Endothelial cell of umbilical vein (primary cell): Measurements from ENCODE around the gene SLC4A5. TPM values are rescaled to one million over a fixed set of nuclear protein-coding genes. Genes with fewer than 3 reads are reported as not detected.

ENCODE experiments used
- BruUV-seq: library from RNA; stranded (reverse); fragments of 400-500 nt; replicated peaks from 2 replicates; lab custom pipeline; 2021; lab: Mats Ljungman, UMichigan
- CTCF ChIA-PET: fragments of 300-600, 350-600 bp; sonication (Branson Sonifier 250); formaldehyde crosslinking; loops from one replicate; lab custom pipeline; 2021; ENCODE audit warnings: antibody characterized with exemption, inconsistent platforms; lab: Charles Lee
- POLR2A ChIA-PET: fragments of 300-600, 350-600 bp; sonication (Branson Sonifier 250); formaldehyde crosslinking; loops from one replicate; lab custom pipeline; 2021; ENCODE audit warnings: antibody characterized with exemption, inconsistent platforms; lab: Charles Lee
- DNase-seq: peaks from one replicate; pipeline ENCODE4 v3.0.0-alpha.2; 2011; ENCODE audit warnings: low read depth, low spot score
- FAIRE-seq: peaks from 2 replicates; lab custom pipeline; 2011; peaks lifted over from hg19 to GRCh38; lab: Jason Lieb, UNC
- H2AFZ ChIP-seq: 2 replicates; pipeline ENCODE4 v1.6.0; 2012; ENCODE audit warnings: low read depth, low read length, control low read depth, inconsistent platforms
- H3K27ac ChIP-seq: 2 replicates; pipeline ENCODE4 v1.5.1; 2011; ENCODE audit warnings: low read depth, mild to moderate bottlenecking, control low read depth, low read length, moderate library complexity; ENCODE audit not compliant: insufficient read depth
- H3K27me3 ChIP-seq, 2 experiments: 2 replicates each; pipeline versions ENCODE4 v1.6.0 to v1.6.1; 2011; ENCODE audit warnings: low read length in 2 of 2, mixed read lengths in 1 of 2; ENCODE audit not compliant: control insufficient read depth in 2 of 2, insufficient read depth in 2 of 2
- H3K36me3 ChIP-seq, 2 experiments: 2 replicates in 1 of 2; 3 replicates in 1 of 2; pipeline ENCODE4 v1.5.1; 2011; ENCODE audit warnings: low read length in 2 of 2, mild to moderate bottlenecking in 1 of 2, moderate library complexity in 1 of 2; ENCODE audit not compliant: control insufficient read depth in 2 of 2, insufficient read depth in 2 of 2; ENCODE audit errors: extremely low read depth in 1 of 2
- H3K4me1 ChIP-seq: 3 replicates; pipeline ENCODE4 v1.5.1; 2011; ENCODE audit warnings: mild to moderate bottlenecking, low read length; ENCODE audit not compliant: control insufficient read depth, insufficient read depth; ENCODE audit errors: extremely low read depth
- H3K4me2 ChIP-seq: 2 replicates; pipeline ENCODE4 v1.6.1; 2011; ENCODE audit warnings: low read length, control low read depth, mixed read lengths; ENCODE audit not compliant: insufficient read depth
- H3K4me3 ChIP-seq, 3 experiments: fragments of 200-600 bp in 1 of 3; sonication (generic), shearing (Covaris generic) in 1 of 3; replicated peaks in 1 of 3; 2 replicates each; pipeline ENCODE4 v1.5.1; 2011 to 2016; ENCODE audit warnings: control low read depth in 3 of 3, low read length in 3 of 3, mild to moderate bottlenecking in 2 of 3, inconsistent platforms in 1 of 3, low read depth in 1 of 3, moderate library complexity in 1 of 3; ENCODE audit not compliant: insufficient read depth in 1 of 3
- H3K79me2 ChIP-seq: 2 replicates; pipeline ENCODE4 v1.6.0; 2012; ENCODE audit warnings: low read length, inconsistent platforms; ENCODE audit not compliant: control insufficient read depth, insufficient read depth
- H3K9ac ChIP-seq: replicated peaks from 2 replicates; pipeline ENCODE3; 2011; ENCODE audit warnings: low read length, control low read depth; ENCODE audit not compliant: insufficient read depth; ENCODE audit errors: extremely low read depth
- H3K9me1 ChIP-seq: replicated peaks from 3 replicates; pipeline ENCODE4 v1.6.0; 2011; ENCODE audit warnings: mild to moderate bottlenecking, low read length; ENCODE audit not compliant: control insufficient read depth, insufficient read depth; ENCODE audit errors: extremely low read depth
- H3K9me3 ChIP-seq: replicated peaks from 2 replicates; pipeline ENCODE4 v1.5.1; 2012; ENCODE audit warnings: low read length, inconsistent platforms; ENCODE audit not compliant: control insufficient read depth, insufficient read depth
- H4K20me1 ChIP-seq: replicated peaks from 2 replicates; pipeline ENCODE3; 2011; ENCODE audit warnings: mild to moderate bottlenecking, low read length; ENCODE audit not compliant: control insufficient read depth, insufficient read depth; ENCODE audit errors: extremely low read depth
- CTCF ChIP-seq, 2 donors: IDR thresholded peaks; 1 replicate in 1 of 2; 2 replicates in 1 of 2; pipeline ENCODE4 v1.5.1; 2011; ENCODE audit warnings: low read length in 2 of 2, mild to moderate bottlenecking in 2 of 2, moderate library complexity in 2 of 2, control low read depth in 1 of 2, inconsistent platforms in 1 of 2, low read depth in 1 of 2; ENCODE audit not compliant: insufficient read depth in 1 of 2; ENCODE audit errors: extremely low read depth in 1 of 2
- EZH2 ChIP-seq: IDR thresholded peaks from 2 replicates; pipeline ENCODE4 v1.6.1; 2012; ENCODE audit warnings: borderline replicate concordance, low read depth, mild to moderate bottlenecking, moderate library complexity, low read length, inconsistent platforms; ENCODE audit not compliant: severe bottlenecking
- FOS ChIP-seq: IDR thresholded peaks from 2 replicates; pipeline ENCODE4 v1.6.1; 2011; ENCODE audit warnings: mild to moderate bottlenecking, low read length, moderate library complexity, borderline replicate concordance; ENCODE audit not compliant: insufficient read depth
- GATA2 ChIP-seq: IDR thresholded peaks from 2 replicates; pipeline ENCODE4 v1.7.0; 2011; ENCODE audit warnings: low read depth, mild to moderate bottlenecking, moderate library complexity, mixed read lengths, low read length; ENCODE audit not compliant: insufficient read length, insufficient read depth
- JUN ChIP-seq: IDR thresholded peaks from 2 replicates; pipeline ENCODE4 v1.6.1; 2011; ENCODE audit warnings: borderline replicate concordance, low read depth; ENCODE audit not compliant: insufficient read length, insufficient read depth
- MAX ChIP-seq: IDR thresholded peaks from 2 replicates; pipeline ENCODE4 v1.6.1; 2011; ENCODE audit not compliant: insufficient read depth, insufficient read length
- MYC ChIP-seq: IDR thresholded peaks from one replicate; pipeline ENCODE4 v1.6.1; 2011; ENCODE audit warnings: mild to moderate bottlenecking, low read depth, low read length
- POLR2A ChIP-seq: IDR thresholded peaks from 2 replicates; pipeline ENCODE4 v1.6.1; 2012; ENCODE audit warnings: low read depth, mild to moderate bottlenecking, control low read depth, low read length
- POLR2AphosphoS5 ChIP-seq: IDR thresholded peaks from 2 replicates; pipeline ENCODE4 v1.6.1; 2012; ENCODE audit warnings: low read depth, mild to moderate bottlenecking, control low read depth, low read length, moderate library complexity; ENCODE audit not compliant: insufficient read depth
- dilution Hi-C: fragments of 300-500 bp; cut with MboI; formaldehyde crosslinking; loops from one replicate; pipeline ENCODE4 v1.15.0; 2019; ENCODE audit warnings: low sequenced_read_pairs; ENCODE audit not compliant: extremely low pct_ligation_motif_present
- intact Hi-C: fragments of 100-400 bp; cut with micrococcal nuclease; formaldehyde crosslinking; loops from one replicate; pipeline ENCODE4 v1.10.0; 2022
- polyA plus RNA-seq, 4 experiments: library from polyadenylated mRNA; depleted of rRNA in 3 of 4; stranded (reverse) in 3 of 4; unstranded in 1 of 4; fragments of >200 nt; gene quantifications; 2 replicates each; pipeline versions ENCODE4 v1.2.1 to v1.2.3, GENCODE V29; 2011 to 2012; ENCODE audit warnings: missing spikeins in 1 of 4
- total RNA-seq: library from RNA; stranded (reverse); gene quantifications from 2 replicates; pipeline ENCODE4 v1.2.3, GENCODE V29; 2021

Gene SLC4A5
- total and polyA plus RNA-seq, 2 donors (not counting 3 experiments of a cell fraction or from before 2014, with no cell fraction given) = 0.12 to 0.97 TPM

- no peaks in the 10 kb centered on the region for H3K9me1 ChIP-seq
- FAIRE-seq = no peak
- dilution Hi-C loops = no loop called here
Observed at GRCh38 chr2:74260495-74260894, 82.7 kb downstream of the SLC4A5 start.

More at GRCh38 chr2:74260495-74260894, 82.7 kb downstream of the SLC4A5 start:
- Histone ChIP-seq H3K27me3 (peaks cover 0 to 2% of the 10 kb centered on the region in 2 experiments), H3K4me3 (no peak overlapping the region), H3K4me1 (no peaks in the 10 kb centered on the region), H4K20me1 (no peaks in the 10 kb centered on the region), H3K4me2 (no peak overlapping the region), H3K79me2 (no peaks in the 10 kb centered on the region), H3K9me3 (no peaks in the 10 kb centered on the region), H2AFZ (no peak overlapping the region), H3K9ac (no peak overlapping the region), H3K36me3 (no peaks in the 10 kb centered on the region), H3K27ac (no peak overlapping the region)
- TF ChIP-seq EZH2 (no peak), JUN (no peak), POLR2AphosphoS5 (no peak), GATA2 (no peak), FOS (no peak), CTCF (IDR thresholded peaks at IDR 0.05; ENCODE audit: extremely low read depth in 1 of 2, insufficient read depth in 1 of 2, low read depth in 1 of 2, low read length in 2 of 2) (no peak), MYC (no peak), POLR2A (no peak), MAX (no peak)
- CTCF ChIA-PET = interaction anchor here (1.3 to 3.1 kb wide), 4 partner anchors 11 to 436 kb away, joined by 4 to 15 read pairs (median 6); no protein-coding TSS in a partner anchor
- intact Hi-C loops = no loop called here
- POLR2A ChIA-PET = no interaction called here
- no TSS peak for BruUV-seq
- no peak for DNase-seq
